Stimulated activated CD8-positive, alpha-beta memory T cell treated with anti-CD3 and anti-CD28 coated beads, Interleukin-12 subunit alpha, Interleukin-12 subunit beta, amount 100 ng/mL, for 24 hours (primary cell): Measurements from ENCODE around the gene FBXO8.
A peak's percentile ranks its signal among the peaks of the same experiment; 100 is the strongest.
"Not testable (repeated sequence)": the region's sequence is repeated elsewhere in the genome, so short reads cannot be mapped to it uniquely, and the experiment has no call there.

Experiments
- DNase-seq: peaks from one replicate; pipeline ENCODE4 v3.0.0-alpha.2; 2020; ENCODE audit errors: extremely low read depth

Gene FBXO8, protein sequence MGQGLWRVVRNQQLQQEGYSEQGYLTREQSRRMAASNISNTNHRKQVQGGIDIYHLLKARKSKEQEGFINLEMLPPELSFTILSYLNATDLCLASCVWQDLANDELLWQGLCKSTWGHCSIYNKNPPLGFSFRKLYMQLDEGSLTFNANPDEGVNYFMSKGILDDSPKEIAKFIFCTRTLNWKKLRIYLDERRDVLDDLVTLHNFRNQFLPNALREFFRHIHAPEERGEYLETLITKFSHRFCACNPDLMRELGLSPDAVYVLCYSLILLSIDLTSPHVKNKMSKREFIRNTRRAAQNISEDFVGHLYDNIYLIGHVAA

DNA sequence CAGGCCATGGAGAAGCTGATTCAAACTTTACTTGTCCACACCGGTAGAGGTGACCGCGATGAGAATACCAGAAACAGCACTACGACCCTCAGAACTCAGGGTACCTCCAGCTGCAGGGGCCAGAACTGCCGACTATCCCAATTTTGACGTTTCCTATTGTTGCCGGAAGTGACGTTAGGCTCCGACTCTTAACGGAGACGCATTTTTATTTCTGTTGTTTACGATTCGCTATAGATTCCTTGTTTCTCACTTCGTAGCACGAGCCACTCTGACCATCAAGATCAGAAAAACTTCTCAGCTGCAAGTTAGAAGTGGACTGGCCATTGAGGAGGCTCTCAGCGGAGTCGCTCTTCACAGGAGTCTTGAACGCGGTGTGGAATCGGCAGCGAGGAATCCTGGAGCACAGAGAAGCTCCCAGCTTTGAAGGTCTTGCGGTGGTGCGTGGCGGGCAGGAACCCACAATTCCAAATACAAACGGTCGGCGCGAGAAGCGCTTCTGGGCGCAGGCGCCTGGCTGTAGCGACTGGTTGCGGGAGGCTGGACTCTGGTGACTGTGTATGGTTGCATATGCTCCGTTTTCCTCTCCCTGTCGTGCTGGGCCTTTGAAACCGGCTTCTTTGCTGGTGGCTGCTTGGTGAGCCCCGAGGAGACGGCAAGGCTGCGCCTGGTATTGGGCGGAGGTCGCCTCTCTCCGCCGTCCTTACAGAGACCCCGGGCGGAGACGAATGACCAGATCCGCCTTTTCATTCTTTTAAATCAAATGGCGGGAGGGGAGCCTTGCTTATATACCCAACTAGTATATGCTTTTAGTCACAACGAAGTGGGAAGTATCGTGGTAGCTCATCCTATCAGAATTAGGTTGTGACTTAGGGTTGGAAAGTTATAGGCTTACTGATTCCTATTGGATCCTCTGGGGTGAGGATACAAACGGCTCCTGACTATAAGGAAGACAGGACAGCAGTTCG is at the start of gene FBXO8, which contains the start of gene CEP44:
Gene FBXO8 (minus strand): TSS at position 161 of the 965 bp plus-strand sequence. CDS start 20,575 bp downstream, outside the sequence.
Gene CEP44 (plus strand): TSS at position 405 of the 965 bp plus-strand sequence. CDS start 15,211 bp downstream, outside the sequence.
- DNase-seq: peak; percentile 25

DNA sequence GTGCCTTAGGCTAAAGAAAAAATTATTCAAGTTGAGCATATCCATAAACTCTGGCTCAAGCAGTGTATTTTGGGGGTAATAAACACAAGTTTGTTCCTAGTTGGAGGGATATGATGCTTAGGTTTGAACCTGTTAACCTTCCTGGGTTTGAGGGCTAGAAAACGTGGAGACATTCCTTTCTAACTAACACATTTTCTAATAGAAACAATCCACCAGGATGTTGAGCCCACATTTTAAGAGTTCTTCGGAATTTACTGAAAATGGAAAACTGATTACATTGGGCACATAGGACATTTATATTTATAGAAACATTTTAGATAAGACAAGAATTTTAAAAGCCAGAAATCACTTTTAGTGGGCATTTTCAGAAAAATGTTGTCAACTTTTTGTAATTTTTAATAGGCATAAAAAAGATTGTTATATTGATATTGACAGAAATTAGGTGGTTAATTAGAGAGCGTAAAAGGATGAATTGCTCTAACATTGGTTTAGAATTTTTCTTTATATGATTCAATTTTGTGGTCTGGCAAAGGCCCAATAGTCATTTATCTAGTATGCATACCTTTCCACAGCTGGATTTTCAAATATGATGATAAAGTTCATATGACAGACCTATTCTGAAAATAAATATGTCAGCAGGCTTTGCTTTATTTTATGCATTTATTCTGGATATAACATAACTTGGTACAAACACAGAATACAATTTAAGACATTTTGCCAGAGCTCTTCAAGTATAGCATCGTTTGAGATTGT is 49.5 kb upstream of the FBXO8 start:
- no peak for DNase-seq

DNA sequence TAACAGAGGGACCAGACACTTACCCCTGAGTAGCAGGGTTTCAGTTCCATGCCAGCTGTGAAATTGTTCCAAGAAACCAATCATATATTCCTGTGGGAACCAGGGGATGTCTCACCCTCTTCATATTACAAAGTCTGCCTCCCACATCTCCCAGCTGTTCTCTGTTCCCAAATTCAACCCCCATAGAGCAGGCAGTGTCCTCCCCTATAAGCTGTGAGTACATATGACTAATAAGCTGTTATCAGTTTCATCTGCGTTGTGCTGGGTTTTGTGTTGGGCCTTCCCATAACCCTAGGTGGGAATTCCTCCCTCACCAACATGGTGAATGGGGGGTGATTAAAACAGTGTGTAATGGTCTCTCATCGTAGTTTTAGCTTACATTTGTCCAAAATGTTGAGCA is 41.3 kb upstream of the FBXO8 start:
- no peak for DNase-seq

DNA sequence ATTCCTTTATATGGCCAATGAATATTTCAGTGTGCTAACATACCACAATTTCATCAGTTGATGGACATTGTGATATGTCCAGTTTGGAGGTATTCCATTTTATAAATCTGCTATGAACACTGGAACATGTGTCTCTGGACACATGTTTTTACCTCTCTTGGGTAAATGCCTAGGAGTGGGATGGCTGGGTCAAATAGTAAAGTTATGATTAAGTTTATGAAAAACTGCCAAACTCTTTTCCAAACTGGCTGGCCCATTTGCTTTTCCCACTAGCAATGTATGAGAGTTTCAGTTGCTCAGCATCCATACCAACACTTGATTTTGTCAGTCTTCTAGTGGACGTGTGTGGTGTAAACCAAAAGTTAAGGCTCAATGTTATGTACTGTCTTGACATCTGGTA is 40.8 kb upstream of the FBXO8 start:
- no peak for DNase-seq

DNA sequence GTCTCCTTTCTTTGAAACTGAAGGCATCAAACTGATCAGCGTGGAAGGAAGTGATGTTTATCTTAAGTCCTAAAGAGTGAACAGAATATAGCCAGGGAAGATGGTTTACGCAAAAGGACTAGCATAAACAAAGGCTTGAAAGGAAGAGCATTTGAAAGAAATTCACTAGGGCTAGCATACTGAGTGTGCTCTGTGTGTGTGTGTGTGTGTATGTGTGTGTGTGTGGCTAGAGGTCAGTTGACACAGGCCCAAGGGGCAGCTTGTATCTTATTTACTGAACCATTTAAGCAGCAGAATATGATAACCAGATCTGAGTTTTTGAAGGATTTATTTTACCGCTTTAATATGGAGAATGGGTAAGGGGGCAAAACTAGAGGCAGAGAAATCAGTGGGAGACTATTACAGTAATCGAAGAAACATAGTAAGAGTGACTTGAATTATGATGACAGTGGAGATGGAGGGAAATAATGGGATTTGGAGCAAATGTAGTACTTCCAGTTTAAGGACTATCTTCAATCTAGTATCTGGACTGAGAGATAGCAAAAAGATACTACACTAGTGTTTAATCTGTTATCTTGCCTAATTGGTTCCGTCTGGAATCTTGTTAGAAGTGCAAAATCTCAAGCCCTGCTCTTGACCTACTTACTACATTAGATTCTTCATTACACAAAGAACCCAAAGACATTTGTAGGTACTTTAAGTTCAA is 37.2 kb upstream of the FBXO8 start:
- DNase-seq: no peak

DNA sequence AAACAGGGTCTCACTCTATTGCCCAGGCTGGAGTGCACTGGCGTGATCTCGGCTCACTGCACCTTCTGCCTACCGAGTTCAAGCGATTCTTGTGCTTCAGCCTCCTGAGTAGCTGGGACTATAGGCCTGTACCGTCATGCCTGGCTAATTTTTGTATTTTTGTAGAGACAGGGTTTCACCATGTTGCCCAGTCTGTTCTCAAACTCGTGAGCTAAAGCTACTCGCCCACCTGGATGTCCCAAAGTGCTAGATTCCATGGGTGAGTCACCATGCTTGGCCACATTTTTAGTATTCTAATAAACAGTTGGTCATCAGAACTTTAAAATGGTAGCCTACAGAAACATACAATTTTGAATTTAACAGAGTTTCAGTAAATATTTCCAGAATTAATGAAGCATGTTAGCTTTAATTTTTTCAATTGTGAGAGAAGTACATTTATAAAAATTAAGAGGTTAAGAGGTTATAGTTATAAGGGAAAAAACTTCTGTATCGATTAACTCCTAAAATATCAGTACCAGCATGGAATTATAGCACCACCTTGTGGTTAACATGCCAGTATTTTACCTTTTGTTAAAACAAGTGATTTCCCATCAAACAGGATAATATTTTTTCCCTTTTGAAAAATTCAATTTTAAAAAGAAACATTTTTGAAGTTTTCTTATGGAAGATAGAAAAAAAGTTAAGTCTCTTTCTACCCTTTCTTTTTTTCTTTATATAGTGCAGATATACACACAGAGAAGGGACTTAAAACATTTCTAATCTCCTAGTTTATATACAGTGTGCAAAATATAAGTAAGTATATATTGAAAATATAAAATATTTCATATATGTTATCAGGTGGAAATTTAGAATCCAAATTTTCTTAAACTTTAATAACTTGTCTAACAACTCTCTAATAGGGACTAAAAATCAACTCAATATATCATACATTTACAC is 35.6 kb upstream of the FBXO8 start:
- no peak for DNase-seq

DNA sequence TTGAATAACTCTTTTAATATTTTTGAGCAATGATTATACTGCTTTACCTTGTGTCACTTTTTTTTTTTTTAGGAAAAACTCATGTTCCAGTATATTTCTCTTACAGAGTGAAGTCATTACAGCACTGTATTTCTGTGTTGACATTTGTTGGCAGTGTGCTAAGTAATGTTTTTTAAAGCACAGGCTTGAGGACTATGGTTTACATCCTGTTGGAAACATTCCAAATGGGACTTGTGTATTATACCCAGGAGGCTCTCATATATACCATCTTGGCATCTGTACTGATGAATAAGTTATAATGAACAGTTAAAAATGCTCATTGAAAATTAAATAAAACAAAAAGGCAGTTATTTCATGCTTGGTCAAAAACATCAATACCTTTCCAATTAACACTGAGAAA is 34.1 kb upstream of the FBXO8 start:
- no peak for DNase-seq

DNA sequence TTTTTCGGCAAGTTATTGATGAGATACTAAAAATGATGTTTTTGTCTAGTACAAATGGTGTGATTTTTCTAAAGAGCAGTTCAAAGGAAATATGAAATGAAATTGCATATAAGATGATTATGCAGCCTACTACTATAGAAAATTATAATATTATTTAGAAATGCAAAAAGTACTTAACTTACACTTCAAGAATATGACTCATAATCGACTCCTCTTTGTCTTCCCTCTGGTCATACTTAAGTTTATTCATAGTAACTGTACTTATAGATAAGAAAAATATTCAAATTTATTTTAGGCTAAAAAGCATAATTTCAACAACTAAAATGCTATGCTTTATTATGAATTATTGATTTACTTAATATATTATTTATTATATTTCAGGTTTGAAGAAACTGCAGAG is 33.5 kb upstream of the FBXO8 start:
- DNase-seq: no peak

DNA sequence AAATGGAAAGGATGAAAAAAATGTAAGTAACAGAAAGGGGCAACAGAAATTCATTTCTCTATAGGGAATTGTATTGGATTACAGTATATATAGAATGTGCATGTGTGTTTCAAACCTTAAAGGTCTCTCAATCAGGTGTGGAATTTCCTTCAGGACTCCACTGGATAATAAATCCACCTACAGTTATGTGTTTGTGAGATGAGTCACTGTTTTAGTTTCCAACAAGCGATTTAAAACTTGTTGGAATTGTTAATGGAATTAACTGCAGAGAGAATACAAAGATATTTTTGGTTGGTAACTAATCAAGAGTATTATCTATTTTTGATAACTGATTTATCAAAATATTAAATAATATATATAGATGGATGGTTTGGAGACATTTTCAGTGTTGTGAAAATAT is 33.1 kb upstream of the FBXO8 start:
- no peak for DNase-seq

DNA sequence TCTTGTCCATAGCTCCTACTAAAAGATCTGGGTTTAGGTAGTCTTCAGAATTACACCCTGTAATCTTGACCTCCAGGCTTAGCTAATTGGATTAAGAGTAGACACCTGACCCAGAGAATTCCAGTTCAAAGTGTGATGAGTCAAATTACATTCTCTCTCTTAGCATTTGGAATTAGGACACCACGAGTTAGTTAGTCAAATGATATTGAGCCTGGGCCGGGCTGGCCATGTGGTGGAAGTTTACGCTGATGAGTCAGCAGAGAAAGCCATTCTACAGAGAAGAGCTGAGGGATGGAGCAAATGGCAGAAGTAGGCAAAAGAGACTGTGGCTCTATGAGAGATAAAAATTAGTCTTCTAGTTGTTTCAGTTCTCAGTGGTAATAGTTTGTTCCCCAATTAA is 31.3 kb upstream of the FBXO8 start:
- DNase-seq: no peak

DNA sequence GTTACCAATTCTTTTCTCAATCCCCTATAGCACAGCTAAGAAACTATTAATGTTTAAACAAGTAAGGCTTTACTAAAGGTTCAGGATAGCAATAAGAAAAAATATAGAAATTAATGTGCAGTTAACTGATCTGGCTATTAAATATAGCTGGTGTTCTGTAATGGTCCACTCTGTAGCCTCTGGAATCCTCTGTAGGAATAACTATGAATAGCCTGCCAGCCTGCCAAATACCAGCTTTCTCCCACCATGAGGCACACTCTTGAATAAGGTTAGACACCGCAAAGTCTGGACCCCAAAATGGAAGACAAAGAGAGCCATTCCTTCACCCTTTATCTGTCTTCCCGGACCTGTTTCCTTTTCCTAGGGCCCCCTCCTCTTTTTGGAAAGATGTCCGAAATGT is 30.8 kb upstream of the FBXO8 start:
- no peak for DNase-seq

DNA sequence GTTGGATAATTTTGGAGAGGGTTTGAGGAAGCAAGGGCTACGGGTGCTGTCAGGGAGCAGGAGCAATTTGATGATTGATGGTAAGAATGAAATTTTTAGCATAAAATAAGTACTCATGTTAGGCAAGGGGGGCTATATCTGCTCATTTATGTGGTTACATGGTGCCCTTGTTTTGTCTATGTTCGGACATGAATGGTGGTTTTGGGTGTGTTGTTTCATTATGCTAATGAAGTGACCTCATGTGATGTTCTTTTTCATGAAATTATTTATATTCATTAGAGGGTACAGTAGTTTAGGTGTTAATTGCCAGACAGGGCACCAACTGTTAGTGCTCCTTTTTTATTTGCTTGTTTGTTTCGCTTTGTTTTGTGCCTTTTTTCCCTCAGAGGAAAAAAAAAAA is 29.5 kb upstream of the FBXO8 start:
- no peak for DNase-seq

DNA sequence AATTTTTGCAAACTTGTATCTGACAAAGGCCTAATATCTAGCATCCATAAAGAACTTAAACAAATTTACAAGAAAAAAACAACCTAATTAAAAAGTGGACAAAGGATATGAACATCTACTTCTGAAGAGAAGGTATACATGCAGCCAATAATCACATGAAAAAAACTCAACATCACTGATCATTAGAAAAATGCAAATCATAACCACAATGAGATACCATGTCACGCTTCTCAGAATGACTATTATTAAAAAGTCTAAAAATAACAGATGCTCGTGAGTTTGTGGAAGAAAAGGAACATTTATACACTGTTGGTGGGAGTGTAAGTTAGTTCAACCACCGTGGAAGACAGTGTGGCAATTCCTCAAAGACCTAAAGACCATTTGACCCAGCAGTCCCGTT is 24.2 kb upstream of the FBXO8 start:
- DNase-seq: no peak

DNA sequence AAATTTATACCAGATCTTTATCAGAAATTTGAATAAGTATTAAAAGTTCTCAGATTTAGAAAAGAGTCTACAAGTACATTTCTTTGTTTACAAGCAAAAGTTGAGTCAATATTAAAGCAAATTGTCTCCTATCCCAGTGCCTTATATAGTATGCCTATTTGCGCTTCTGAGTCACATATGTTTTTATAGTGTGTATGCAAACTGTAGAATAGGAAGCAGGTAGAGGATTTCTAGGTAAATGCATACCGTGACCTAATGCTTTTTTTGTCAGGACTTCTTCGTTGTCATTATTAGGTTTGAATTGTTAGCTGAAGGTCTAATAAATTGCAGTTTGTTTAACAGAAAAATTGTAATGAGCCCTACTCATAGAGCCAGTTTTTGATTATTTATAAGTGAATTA is 22.5 kb upstream of the FBXO8 start:
- no peak for DNase-seq

DNA sequence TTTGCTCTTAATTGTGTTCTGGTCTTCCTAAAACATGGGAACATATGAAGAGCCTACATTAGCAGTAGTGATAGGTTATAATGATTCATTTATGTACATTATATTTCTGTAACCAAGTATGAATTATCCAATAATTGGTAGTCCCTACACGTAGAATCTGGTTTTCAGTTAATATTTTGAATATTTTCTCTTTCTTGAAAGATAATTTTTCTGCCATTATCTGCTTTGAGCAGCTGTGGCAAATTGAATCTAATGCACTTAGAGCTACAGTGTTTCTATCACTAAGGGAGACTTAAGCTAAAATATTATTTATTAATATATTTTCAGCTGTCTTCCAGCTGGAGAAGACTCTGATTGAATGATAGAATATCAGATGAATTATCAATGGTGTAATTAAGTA is 21.2 kb upstream of the FBXO8 start:
- DNase-seq: no peak

DNA sequence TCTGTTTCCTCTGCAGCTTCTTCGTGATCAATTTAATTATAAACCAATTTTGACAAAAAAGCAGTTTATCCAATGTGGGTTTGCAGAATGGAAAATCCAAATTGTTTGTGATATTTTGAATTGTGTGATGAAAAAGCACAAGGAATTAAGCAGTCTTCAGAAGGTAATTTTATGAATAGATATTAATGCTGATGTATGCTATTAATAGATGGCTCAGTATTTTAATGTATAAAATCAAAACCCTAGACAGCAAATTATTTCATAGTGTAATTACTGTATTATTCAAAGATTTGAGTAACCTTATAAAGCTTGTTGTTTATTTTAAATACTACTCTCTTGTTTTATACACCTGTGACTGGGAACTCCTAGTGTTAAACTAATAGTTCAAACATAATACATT is 20.2 kb upstream of the FBXO8 start:
- no peak for DNase-seq

DNA sequence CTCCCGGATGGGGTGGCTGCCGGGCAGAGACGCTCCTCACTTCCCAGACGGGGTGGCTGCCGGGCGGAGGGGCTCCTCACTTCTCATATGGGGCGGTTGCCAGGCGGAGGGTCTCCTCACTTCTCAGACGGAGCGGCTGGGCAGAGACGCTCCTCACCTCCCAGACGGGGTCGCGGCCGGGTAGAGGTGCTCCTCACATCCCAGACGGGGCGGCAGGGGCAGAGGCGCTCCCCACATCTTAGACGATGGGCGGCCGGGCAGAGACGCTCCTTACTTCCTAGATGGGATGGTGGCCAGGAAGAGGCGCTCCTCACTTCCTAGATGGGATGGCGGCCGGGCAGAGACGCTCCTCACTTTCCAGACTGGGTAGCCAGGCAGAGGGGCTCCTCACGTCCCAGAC is 11.7 kb upstream of the FBXO8 start:
- not testable (repeated sequence) for DNase-seq

DNA sequence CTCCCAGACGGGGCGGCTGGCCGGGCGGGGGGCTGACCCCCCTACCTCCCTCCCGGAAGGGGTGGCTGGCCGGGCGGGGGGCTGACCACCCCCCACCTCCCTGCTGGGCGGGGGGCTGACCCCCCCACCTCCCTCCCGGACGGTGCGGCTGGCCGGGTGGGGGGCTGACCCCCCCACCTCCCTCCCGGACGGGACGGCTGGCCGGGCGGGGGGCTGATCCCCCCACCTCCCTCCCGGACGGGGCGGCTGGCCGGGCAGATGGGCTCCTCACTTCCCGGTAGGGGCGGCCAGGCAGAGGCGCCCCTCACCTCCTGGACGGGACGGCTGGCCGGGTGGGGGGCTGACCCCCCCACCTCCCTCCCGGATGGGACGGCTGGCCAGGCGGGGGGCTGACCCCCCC is 11.2 kb upstream of the FBXO8 start:
- DNase-seq: not testable (repeated sequence)

DNA sequence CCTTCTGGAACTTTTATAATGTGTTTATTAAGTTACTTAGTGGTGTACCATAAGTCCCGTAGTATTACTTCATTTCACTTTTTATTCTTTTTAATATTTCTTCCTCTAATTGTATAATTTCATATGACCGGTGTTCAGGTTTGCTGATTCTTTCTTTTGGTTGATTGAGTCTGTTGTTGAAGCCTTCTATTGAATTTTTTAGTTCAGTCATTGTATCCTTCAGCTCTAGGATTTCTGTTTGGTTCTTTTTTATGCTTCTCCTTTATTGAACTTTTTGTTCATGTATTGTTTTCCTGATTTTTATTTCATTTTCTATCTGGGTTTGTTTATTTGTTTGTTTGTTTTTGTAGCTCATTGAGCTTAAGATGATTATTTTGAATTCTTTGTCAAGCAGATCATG is 9.0 kb upstream of the FBXO8 start:
- no peak for DNase-seq

DNA sequence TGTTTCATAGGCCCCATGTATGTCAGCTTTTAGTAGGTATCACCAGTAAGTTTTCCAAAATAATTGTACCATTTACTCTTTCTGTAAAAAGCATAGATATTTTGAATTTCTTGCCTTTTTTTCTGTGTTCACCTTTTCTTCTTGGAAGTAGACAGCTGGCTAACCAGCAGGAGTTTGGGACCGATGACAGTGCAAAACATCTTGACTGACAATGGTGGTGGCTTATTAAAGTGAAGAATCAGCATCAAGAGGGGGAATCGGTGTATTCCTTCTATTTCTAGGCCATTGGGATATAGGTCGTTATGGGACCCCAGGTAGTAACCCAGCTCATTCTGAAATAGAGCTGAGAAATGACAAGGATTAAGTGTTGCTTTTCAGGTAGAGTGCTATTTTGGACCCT is 3.4 kb upstream of the FBXO8 start:
- no peak for DNase-seq
